Stomach (tissue), 9 donors: ENCODE results near the gene MANBA. TPM values are rescaled to one million over a fixed set of nuclear protein-coding genes. Genes with fewer than 3 reads are reported as not detected.

Experiments
- DNase-seq, 2 donors: peaks; one replicate each; pipeline versions ENCODE4 v3.0.0 to v3.0.0-alpha.2; 2013 to 2019
- H3K27ac ChIP-seq, 5 donors: fragments of 200-600 bp in 4 of 5; sonication (generic) in 4 of 5; one replicate each; pipeline ENCODE4 v1.5.1; 2013 to 2019; ENCODE audit warnings: mild to moderate bottlenecking in 1 of 5, moderate library complexity in 1 of 5
- H3K27me3 ChIP-seq, 3 donors: fragments of 200-600 bp; sonication (generic); one replicate each; pipeline ENCODE4 v1.5.1; 2017 to 2019; ENCODE audit warnings: mixed run types in 1 of 3
- H3K36me3 ChIP-seq, 4 donors: fragments of 200-600 bp; sonication (generic); 1 replicate in 3 of 4; 2 replicates in 1 of 4; pipeline ENCODE4 v1.5.1; 2016 to 2019
- H3K4me1 ChIP-seq, 4 donors: fragments of 200-600 bp; sonication (generic); one replicate each; pipeline ENCODE4 v1.5.1; 2016 to 2019
- H3K4me3 ChIP-seq, 4 donors: fragments of 200-600 bp; sonication (generic) in 3 of 4; one replicate each; pipeline ENCODE4 v1.5.1; 2016 to 2019; ENCODE audit warnings: mild to moderate bottlenecking in 1 of 4
- H3K9me3 ChIP-seq, 4 donors: fragments of 200-600 bp; sonication (generic); one replicate each; pipeline ENCODE4 v1.5.1; 2016 to 2019
- CTCF ChIP-seq, 7 experiments: fragments of 450-650 bp in 4 of 7; fragments of 200-600 bp in 3 of 7; sonication (generic) in 3 of 7; IDR thresholded peaks; one replicate each; pipeline ENCODE4 v1.5.1; 2016 to 2019; ENCODE audit warnings: antibody characterized with exemption in 7 of 7, control low read depth in 2 of 7, mild to moderate bottlenecking in 1 of 7
- EP300 ChIP-seq: sonication (generic); formaldehyde crosslinking; IDR thresholded peaks from one replicate; pipeline ENCODE4 v1.6.1; 2017; ENCODE audit warnings: antibody characterized with exemption
- POLR2A ChIP-seq, 4 donors: fragments of 450-650 bp; IDR thresholded peaks; one replicate each; pipeline ENCODE4 v1.6.1; 2016; ENCODE audit warnings: antibody characterized with exemption in 4 of 4, control low read depth in 2 of 4, mild to moderate bottlenecking in 1 of 4, moderate library complexity in 1 of 4
- POLR2AphosphoS5 ChIP-seq, 3 donors: sonication (generic); formaldehyde crosslinking; IDR thresholded peaks; one replicate each; pipeline ENCODE4 v1.6.1; 2016; ENCODE audit warnings: antibody characterized with exemption in 3 of 3
- WGBS, 5 donors: extraction: QIAGEN DNeasy Blood & Tissue Kit in 3 of 5; methylation state at CpG; one replicate each; pipeline versions ENCODE4 v1.1.5 to v1.1.7; 2013 to 2018; 5-methylcytosine and 5-hydroxymethylcytosine counted together
- intact Hi-C: fragments of 100-400 bp; cut with DNase I; formaldehyde crosslinking; loops from one replicate; pipeline ENCODE4 v1.15.1; 2023; ENCODE audit warnings: low total_unique reads
- polyA plus RNA-seq, 3 donors: library from polyadenylated mRNA; stranded (reverse); fragments of 200-250 nt; gene quantifications; one replicate each; pipeline ENCODE4 v1.2.3, GENCODE V29; 2013
- total RNA-seq, 5 donors: library from RNA; depleted of rRNA; stranded (reverse); fragments of >200 nt; gene quantifications; one replicate each; pipeline versions ENCODE4 v1.1.0 to v1.2.3, GENCODE V29; 2014 to 2016
- donor health status: healthy with polysubstance abuse.
- donor health status: Bipolar disorder and iron deficiency.
- donor health status: healthy.

The MANBA gene
- total and polyA plus RNA-seq, 8 donors = 8.4 to 69.4 (median 24.0) TPM

GRCh38 chr4:102599886-102600285 lies 160.9 kb downstream of the MANBA start:
- TF ChIP-seq POLR2A (IDR thresholded peaks at IDR 0.05) = no peak
- TF ChIP-seq POLR2AphosphoS5 (IDR thresholded peaks at IDR 0.05) = no peak
- TF ChIP-seq CTCF (IDR thresholded peaks at IDR 0.05) = no peak
- TF ChIP-seq EP300 = no peak
- no peak for DNase-seq
- 87 to 94% (median 89%) methylated on average over 3 of the region's 3 CpGs for WGBS, 5 donors
- H3K4me1 ChIP-seq = peaks cover 0 to 10% (median 0%) of the 10 kb centered on the region in 4 donors
- H3K36me3 ChIP-seq = peaks cover 44 to 100% (median 98%) of the 10 kb centered on the region in 4 donors
- no peaks in the 10 kb centered on the region for H3K9me3 ChIP-seq
- intact Hi-C loops = no loop called here
- no peaks in the 10 kb centered on the region for H3K27me3 ChIP-seq
- H3K4me3 ChIP-seq = no peak overlapping the region
- no peak overlapping the region for H3K27ac ChIP-seq

DNA sequence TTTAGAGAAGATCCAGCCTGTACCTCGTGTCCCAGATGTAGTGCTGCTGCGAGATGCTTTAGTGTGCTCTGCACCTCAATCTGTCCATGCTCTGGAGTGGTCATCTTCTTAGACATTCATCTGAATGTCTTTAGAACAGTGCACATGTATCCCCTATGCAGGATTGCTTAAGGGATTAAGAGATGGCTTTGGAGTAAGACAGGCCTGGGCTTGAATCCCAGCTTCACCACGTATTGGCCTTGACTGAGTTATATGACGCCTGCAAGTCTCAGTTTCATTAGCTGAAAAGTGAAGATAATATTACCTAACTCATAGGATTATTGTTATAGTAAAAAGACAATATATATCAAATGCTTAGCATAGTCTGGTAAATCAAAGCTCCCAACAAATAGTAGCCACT lies 161.3 kb downstream of the MANBA start:
- Histone ChIP-seq H3K4me1 (peaks cover 0 to 10% (median 0%) of the 10 kb centered on the region in 4 donors), H3K4me3 (no peak overlapping the region), H3K27ac (no peak overlapping the region), H3K36me3 (peaks cover 44 to 100% (median 100%) of the 10 kb centered on the region in 4 donors), H3K27me3 (no peaks in the 10 kb centered on the region), H3K9me3 (no peaks in the 10 kb centered on the region)
- no peak for DNase-seq
- no peak for TF ChIP-seq EP300
- TF ChIP-seq CTCF (IDR thresholded peaks at IDR 0.05) = no peak
- no peak for TF ChIP-seq POLR2AphosphoS5 (IDR thresholded peaks at IDR 0.05)
- intact Hi-C loops = no loop called here
- 86 to 91% (median 89%) methylated on average over 4 of the region's 4 CpGs for WGBS, 5 donors

DNA sequence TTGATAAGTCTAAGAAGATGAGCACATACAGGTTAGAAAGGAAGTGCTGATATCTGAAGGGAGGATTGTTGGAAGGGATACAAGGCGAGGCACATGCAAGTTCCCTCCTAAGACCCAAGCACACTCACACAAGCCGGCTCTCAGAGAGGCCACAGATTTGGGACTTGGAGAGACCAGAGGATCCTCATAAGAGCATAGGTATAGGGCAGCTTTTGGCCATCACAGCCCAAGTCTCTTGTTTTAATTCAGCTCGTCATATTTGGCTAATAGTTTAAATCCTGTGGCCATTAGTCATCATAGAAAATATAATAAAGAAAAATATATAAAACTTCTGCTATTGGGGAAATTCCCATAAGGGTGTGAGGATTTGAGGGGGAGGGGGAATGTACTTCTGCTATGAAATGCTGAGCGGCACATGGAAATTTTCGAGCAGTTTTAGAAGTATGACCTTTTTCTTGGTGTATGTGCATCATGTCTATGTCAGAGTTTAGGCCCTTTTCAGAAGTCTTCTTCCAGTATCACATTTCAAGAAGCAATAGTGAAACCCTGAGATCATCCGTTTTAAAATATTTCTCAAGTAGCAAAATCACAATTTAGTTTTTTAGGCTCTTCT lies 161.9 kb downstream of the MANBA start:
- Histone ChIP-seq H3K4me3 (no peak overlapping the region), H3K4me1 (peaks cover 0 to 10% (median 0%) of the 10 kb centered on the region in 4 donors), H3K27me3 (no peaks in the 10 kb centered on the region), H3K36me3 (peaks cover 43 to 100% (median 98%) of the 10 kb centered on the region in 4 donors), H3K27ac (no peak overlapping the region), H3K9me3 (no peaks in the 10 kb centered on the region)
- intact Hi-C loops = no loop called here
- TF ChIP-seq POLR2AphosphoS5 (IDR thresholded peaks at IDR 0.05) = no peak
- no peak for TF ChIP-seq POLR2A (IDR thresholded peaks at IDR 0.05)
- TF ChIP-seq EP300 = no peak
- no peak for TF ChIP-seq CTCF (IDR thresholded peaks at IDR 0.05)
- WGBS, 5 donors = 85 to 90% (median 86%) methylated on average over 6 of the region's 6 CpGs
- DNase-seq = no peak

GRCh38 chr4:102598086-102598761 lies 162.5 kb downstream of the MANBA start:
- Histone ChIP-seq H3K4me3 (no peak overlapping the region), H3K4me1 (peaks cover 0 to 10% (median 0%) of the 10 kb centered on the region in 4 donors), H3K9me3 (no peaks in the 10 kb centered on the region), H3K36me3 (peaks cover 43 to 100% (median 94%) of the 10 kb centered on the region in 4 donors), H3K27me3 (no peaks in the 10 kb centered on the region), H3K27ac (no peak overlapping the region)
- WGBS, 5 donors = 81 to 92% (median 87%) methylated on average over 1 of the region's 1 CpG
- intact Hi-C loops = no loop called here
- DNase-seq = no peak
- TF ChIP-seq POLR2AphosphoS5 (IDR thresholded peaks at IDR 0.05) (no peak), EP300 (no peak), POLR2A (IDR thresholded peaks at IDR 0.05) (no peak), CTCF (IDR thresholded peaks at IDR 0.05) (no peak)
